Left kidney (tissue), 2 donors: Measurements from ENCODE around the gene CORO1A. TPM values are rescaled to one million over a fixed set of nuclear protein-coding genes. Genes with fewer than 3 reads are reported as not detected.
"Not testable (repeated sequence)": the region's sequence is repeated elsewhere in the genome, so short reads cannot be mapped to it uniquely, and the experiment has no call there.

Source experiments
- DNase-seq: peaks from one replicate; pipeline ENCODE4 v3.0.0-alpha.2; 2013
- polyA plus RNA-seq: library from polyadenylated mRNA; unstranded; fragments of 120-200 nt; gene quantifications from one replicate; pipeline ENCODE4 v1.2.1, GENCODE V29; 2013; ENCODE audit not compliant: insufficient read length

The CORO1A gene
- polyA plus RNA-seq, 1 donor: 7.3 TPM

DNA sequence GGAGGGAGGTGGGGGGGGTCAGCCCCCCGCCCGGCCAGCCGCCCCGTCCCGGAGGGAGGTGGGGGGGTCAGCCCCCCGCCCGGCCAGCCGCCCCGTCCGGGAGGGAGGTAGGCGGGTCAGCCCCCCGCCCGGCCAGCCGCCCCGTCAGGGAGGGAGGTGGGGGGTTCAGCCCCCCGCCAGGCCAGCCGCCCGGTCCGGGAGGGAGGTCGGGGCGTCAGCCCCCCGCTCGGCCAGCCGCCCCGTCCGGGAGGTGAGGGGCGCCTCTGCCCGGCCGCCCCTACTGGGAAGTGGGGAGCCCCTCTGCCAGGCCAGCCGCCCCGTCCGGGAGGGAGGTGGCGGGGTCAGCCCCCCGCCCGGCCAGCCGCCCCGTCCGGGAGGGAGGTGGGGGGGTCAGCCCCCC is 14.0 kb upstream of the CORO1A start:
- DNase-seq: not testable (repeated sequence)

DNA sequence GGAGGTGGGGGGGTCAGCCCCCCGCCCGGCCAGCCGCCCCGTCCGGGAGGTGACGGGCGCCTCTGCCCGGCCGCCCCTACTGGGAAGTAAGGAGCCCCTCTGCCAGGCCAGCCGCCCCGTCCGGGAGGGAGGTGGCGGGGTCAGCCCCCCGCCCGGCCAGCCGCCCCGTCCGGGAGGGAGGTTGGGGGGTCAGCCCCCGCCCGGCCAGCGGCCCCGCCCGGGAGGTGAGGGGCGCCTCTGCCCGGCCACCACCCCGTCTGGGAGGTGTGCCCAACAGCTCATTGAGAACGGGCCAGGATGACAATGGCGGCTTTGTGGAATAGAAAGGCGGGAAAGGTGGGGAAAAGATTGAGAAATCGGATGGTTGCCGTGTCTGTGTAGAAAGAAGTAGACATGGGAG is 13.3 kb upstream of the CORO1A start:
- not testable (repeated sequence) for DNase-seq

GRCh38 chr16:30173054-30173453 is 10.3 kb upstream of the CORO1A start:
- no peak for DNase-seq

DNA sequence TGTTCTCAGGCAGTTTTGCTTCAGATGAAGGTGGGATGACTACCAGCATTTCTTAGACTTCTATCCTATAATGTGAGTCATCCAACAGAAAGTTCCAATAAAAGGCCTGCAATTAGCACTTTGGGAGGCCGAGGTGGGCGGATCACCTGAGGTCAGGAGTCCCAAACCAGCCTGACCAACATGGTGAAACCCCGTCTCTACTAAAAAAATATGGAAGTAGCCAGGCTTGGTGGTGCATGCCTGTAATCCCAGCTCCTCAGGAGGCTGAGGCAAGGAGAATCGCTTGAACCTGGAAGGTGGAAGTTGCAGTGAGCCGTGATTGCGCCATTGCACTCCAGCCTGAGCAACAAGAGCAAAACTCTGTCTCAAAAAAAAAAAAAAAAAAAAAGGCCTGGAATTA is 6.5 kb upstream of the CORO1A start:
- DNase-seq: not testable (repeated sequence)

- DNase-seq: no peak
These were observed 4.2 kb upstream of the CORO1A start for GRCh38 chr16:30179195-30179594.

DNA sequence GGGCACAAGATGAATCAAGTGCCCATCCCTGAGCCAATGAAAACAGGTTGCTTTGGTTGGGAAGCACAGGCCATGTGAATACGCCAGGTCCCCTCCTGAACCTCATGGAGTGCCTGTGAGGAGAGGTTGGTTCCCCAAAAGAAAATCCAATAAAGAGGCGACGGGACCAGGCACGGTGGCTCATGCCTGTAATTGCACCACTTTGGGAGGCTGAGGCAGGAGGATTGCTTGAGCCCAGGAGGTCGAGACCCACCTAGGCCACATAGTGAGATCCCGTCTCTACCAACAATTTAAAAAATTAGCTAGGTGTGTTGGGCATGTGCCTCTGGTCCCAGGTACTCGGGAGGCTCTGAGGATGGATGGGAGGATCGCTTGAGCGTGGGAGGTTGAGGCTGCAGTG is 3.5 kb upstream of the CORO1A start:
- no peak for DNase-seq

DNA sequence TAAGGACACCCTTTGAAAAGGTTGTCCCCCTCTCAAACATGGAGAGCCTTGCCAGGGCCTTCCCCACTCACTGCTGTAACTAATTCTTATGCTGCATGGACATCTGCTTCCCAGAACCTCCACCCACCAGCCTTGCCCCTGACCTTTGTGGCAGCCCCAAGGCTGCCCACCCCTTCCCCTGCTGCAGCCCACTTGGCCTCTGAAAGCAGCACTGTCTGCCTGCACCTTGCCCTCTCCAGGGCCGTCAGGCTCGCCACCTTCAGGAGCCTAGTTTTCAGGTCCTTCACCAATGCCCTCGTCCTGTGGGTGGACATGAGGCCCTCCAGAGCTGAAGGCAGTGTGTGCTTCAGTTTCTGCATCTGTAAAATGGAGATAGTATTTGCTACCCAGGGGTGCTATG is 2.7 kb upstream of the CORO1A start:
- no peak for DNase-seq

- no peak for DNase-seq
These were observed 891 bp downstream of the CORO1A start for GRCh38 chr16:30184096-30184890.

GRCh38 chr16:30184891-30185682 is 1.7 kb downstream of the CORO1A start:
- DNase-seq: no peak

DNA sequence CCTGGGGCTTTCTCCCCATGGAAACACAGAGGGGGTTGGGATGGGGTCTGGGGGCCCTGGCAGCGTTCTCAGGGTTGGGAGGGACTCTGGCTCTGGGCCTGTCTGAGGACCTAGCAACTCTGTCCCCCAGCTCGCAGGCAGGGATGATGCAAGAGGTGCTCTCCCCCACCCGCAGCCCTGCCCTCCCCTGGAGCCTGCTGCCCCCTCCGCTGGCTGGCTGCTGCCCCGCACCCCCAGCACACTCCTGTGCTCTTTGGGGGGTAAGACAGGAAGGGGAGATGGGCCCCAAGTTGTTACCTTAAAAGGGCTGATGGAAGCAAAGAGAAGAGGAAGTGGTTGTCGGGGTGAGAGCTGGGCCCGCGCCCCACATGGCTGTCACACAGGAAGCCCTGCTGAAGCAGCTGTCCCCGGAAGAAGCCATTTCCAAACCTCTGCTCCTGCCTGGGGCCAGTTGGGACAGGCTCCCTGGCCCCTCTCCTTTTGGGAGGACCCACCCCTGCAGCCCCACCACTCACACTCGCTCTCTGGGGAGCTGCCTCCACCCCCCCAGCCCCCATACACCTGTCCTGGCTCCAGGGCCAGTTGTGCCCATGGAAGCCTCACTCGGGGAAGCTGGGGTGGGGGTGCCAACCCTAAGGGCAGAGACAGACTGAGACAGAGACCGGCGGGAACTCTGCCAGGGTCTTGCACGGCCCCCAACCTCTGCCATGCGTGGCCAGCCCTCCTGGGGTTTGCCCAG is 2.5 kb downstream of the CORO1A start:
- DNase-seq: no peak

GRCh38 chr16:30186444-30186781 is 3.0 kb downstream of the CORO1A start:
- no peak for DNase-seq

DNA sequence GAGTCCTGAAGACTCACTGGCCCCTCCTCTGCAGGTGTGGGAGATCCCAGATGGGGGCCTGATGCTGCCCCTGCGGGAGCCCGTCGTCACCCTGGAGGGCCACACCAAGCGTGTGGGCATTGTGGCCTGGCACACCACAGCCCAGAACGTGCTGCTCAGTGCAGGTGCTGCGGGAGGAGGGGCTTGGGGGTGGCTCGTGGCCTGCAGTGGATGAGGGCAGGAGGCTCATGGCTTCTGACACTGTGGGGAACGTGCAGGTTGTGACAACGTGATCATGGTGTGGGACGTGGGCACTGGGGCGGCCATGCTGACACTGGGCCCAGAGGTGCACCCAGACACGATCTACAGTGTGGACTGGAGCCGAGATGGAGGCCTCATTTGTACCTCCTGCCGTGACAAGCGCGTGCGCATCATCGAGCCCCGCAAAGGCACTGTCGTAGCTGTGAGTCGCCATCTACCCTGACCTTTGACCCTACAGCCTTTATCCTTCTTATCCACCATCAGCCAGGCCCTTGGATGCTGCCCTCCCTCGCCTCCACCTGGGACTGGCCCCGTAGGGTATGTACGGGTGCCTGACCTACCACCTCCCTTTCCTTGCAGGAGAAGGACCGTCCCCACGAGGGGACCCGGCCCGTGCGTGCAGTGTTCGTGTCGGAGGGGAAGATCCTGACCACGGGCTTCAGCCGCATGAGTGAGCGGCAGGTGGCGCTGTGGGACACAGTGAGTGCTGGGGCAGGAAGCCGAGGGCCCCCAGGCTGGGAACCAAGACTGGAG is 3.6 kb downstream of the CORO1A start:
- DNase-seq: no peak

GRCh38 chr16:30187556-30187865 is 4.1 kb downstream of the CORO1A start:
- DNase-seq: no peak

DNA sequence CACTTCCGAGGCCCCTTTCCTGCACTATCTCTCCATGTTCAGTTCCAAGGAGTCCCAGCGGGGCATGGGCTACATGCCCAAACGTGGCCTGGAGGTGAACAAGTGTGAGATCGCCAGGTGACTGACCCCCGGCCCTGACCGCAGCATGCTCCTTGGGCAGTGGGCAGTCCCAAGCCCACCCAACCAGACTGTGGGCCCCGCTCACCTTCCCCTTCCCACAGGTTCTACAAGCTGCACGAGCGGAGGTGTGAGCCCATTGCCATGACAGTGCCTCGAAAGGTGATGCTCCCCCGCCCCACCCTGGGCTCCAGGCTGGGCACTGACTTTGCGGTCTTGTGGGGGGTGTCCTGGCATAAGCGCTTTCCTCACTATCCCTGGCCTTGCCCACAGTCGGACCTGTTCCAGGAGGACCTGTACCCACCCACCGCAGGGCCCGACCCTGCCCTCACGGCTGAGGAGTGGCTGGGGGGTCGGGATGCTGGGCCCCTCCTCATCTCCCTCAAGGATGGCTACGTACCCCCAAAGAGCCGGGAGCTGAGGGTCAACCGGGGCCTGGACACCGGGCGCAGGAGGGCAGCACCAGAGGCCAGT is 4.7 kb downstream of the CORO1A start:
- no peak for DNase-seq

DNA sequence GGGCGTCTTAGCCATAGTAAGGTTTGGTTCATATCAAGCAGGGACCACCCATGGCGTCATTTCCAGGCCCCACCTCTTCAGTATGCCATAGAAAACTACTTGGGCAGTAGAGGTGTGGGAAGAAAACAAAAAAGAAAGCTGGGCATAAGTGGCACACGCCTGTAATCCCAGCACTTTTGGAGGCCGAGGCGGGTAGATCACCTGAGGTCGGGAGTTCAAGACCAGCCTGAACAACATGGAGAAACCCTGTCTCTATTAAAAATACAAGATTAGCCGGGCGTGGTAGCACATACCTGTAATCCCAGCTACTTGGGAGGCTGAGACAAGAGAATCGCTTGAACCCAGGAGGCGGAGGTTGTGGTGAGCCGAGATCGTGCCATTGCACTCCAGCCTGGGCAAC is 7.8 kb downstream of the CORO1A start:
- not testable (repeated sequence) for DNase-seq

DNA sequence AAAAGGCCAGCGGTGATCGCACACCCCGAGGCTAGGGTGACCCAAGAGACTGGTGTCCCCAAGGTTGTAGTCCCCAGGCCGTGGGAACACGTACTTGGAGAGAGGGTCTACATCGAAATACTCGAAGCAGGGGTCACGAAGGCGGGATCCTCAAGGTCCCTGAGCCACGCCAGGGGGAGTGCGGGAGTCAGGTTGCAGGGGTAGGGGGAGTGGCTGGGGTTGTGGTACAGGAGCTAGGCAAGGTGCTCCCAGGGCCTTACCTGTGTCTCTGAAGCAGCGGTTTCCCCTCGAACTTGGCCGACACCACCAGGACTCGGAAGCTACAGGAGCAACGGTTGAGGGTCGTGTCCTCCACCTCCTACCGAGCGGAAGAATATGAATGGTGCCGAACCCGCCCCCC is 9.7 kb downstream of the CORO1A start:
- DNase-seq: not testable (repeated sequence)

DNA sequence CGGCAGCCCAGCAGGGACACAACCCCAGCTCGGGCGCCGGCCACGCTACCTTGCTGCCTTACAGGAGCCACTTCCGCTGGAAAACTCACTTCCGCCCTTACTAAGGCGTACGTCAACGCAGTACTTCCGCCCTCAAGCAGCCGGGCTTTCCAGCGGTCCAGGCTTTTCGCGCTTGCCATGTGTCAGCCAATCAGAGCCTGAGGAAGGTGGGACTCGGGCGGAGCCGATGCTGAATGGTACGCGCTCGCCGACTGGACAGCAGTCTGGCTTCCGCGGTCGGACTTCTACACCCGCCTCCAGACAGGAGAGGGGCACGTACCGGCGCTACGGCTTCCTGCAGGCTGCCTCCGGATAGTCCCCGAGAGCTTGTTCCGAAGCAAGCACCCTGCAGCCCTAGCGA is 10.2 kb downstream of the CORO1A start, which contains the start of the genes BOLA2B and SLX1A:
TSS of gene BOLA2B (minus strand) at position 52 of the 400 bp plus-strand sequence. CDS start 71 bp downstream, outside the sequence.
TSS of gene SLX1A (plus strand) at position 261 of the 400 bp plus-strand sequence. CDS start 210 bp downstream, outside the sequence.
- DNase-seq: not testable (repeated sequence)

DNA sequence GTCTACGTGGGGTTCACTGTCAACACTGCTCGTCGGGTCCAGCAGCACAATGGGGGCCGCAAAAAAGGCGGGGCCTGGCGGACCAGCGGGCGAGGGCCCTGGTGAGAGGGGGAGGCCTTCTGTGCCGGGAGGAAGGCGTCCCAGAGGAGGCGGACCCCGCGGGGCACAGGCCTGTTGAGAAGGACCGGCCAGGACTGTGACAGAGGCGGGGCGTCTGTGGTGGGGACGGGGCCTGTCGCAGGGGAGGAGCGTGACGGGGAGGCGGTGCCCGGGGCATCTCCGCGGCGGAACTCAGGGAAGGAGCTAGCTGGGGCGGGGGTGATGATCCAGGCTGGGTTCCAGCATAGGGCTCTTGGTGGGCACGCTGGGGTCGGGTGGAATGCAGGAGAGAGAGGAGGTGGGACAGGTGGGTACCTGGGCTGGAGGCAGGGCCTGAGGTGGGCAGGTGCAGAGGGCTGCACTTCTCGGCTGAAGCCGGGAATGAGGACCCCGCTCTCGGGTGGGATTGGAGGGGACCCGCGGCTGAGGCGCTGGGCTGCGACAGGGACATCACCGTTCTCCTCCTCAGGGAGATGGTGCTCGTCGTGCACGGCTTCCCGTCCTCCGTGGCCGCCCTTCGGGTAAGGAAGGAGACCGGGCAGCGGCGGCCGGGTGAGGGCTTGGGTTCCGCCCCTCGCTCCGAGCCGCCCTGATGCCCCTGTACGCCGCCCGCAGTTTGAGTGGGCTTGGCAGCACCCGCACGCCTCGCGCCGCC is 10.9 kb downstream of the CORO1A start:
- DNase-seq: not testable (repeated sequence)

DNA sequence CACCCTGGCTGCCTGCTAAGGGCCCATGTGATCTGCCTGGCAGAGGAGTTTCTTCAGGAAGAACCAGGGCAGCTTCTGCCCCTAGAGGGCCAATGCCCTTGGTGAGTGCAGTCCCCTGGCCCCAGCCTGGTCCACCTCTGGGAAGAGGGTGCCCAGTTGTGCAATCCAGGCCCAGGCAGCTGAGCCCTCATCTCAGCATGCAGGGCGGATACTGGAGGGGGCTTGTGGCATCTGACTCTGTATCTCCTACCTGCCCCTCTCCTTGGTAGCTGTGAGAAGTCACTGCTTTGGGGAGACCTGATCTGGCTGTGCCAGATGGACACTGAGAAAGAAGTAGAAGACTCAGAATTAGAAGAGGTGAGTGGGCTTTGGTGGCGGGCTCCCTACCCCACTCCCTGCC is 13.6 kb downstream of the CORO1A start:
- DNase-seq: not testable (repeated sequence)

- DNase-seq: not testable (repeated sequence)
These were observed 15.6 kb downstream of the CORO1A start, which contains the start of gene SULT1A3 for GRCh38 chr16:30199049-30199448. SULT1A3 (plus strand) TSS chr16:30199255; CDS start chr16:30200729, 1,474 bp downstream.
